Keratinocyte (primary cell): Measurements from ENCODE around the gene RALGPS1. TPM values are rescaled to one million over a fixed set of nuclear protein-coding genes. Genes with fewer than 3 reads are reported as not detected.

Experiments
- DNase-seq: peaks from one replicate; pipeline ENCODE4 v3.0.0-alpha.2; 2011; ENCODE audit warnings: low read depth, missing footprints, low spot score
- FAIRE-seq: peaks from 2 replicates; lab custom pipeline; 2011; peaks lifted over from hg19 to GRCh38; lab: Jason Lieb, UNC
- H2AFZ ChIP-seq: 2 replicates; pipeline ENCODE4 v1.6.0; 2012; ENCODE audit warnings: low read length, control low read depth, inconsistent platforms; ENCODE audit not compliant: control insufficient read depth
- H3K27ac ChIP-seq: 2 replicates; pipeline ENCODE4 v1.5.1; 2011; ENCODE audit warnings: low read length; ENCODE audit not compliant: control insufficient read depth, insufficient read depth
- H3K27me3 ChIP-seq: 3 replicates; pipeline ENCODE4 v1.6.0; 2011; ENCODE audit warnings: low read length; ENCODE audit not compliant: control insufficient read depth, insufficient read depth; ENCODE audit errors: extremely low read depth
- H3K36me3 ChIP-seq, 2 experiments: 2 replicates in 1 of 2; 3 replicates in 1 of 2; pipeline ENCODE4 v1.5.1; 2011; ENCODE audit warnings: low read length in 2 of 2, mild to moderate bottlenecking in 1 of 2; ENCODE audit not compliant: control insufficient read depth in 2 of 2, insufficient read depth in 2 of 2; ENCODE audit errors: extremely low read depth in 1 of 2
- H3K4me1 ChIP-seq: 3 replicates; pipeline ENCODE4 v1.5.1; 2011; ENCODE audit warnings: low read length; ENCODE audit not compliant: control insufficient read depth, insufficient read depth; ENCODE audit errors: extremely low read depth
- H3K4me2 ChIP-seq: 3 replicates; pipeline ENCODE4 v1.6.0; 2011; ENCODE audit warnings: low read depth, low read length; ENCODE audit not compliant: control insufficient read depth, insufficient read depth; ENCODE audit errors: extremely low read depth
- H3K4me3 ChIP-seq, 3 experiments: fragments of 200-600 bp in 1 of 3; sonication (generic) in 1 of 3; 2 replicates in 2 of 3; 3 replicates in 1 of 3; pipeline ENCODE4 v1.5.1; 2011 to 2016; ENCODE audit warnings: low read length in 3 of 3, mild to moderate bottlenecking in 3 of 3, control low read depth in 2 of 3, inconsistent platforms in 1 of 3, low read depth in 1 of 3, mixed read lengths in 1 of 3, mixed run types in 1 of 3, moderate library complexity in 1 of 3; ENCODE audit not compliant: control insufficient read depth in 2 of 3, insufficient read depth in 2 of 3; ENCODE audit errors: extremely low read depth in 1 of 3
- H3K79me2 ChIP-seq: 2 replicates; pipeline ENCODE4 v1.6.0; 2012; ENCODE audit warnings: low read length; ENCODE audit not compliant: control insufficient read depth, insufficient read depth
- H3K9ac ChIP-seq: 3 replicates; pipeline ENCODE4 v1.6.0; 2011; ENCODE audit warnings: low read length; ENCODE audit not compliant: control insufficient read depth, insufficient read depth; ENCODE audit errors: extremely low read depth
- H3K9me1 ChIP-seq: 3 replicates; pipeline ENCODE4 v1.6.0; 2011; ENCODE audit warnings: low read length; ENCODE audit not compliant: control insufficient read depth, insufficient read depth; ENCODE audit errors: extremely low read depth
- H3K9me3 ChIP-seq: 2 replicates; pipeline ENCODE4 v1.5.1; 2012; ENCODE audit warnings: low read depth, low read length; ENCODE audit not compliant: control insufficient read depth
- H4K20me1 ChIP-seq: 3 replicates; pipeline ENCODE4 v1.6.0; 2011; ENCODE audit warnings: low read length; ENCODE audit not compliant: control insufficient read depth, insufficient read depth; ENCODE audit errors: extremely low read depth
- CTCF ChIP-seq, 3 experiments: IDR thresholded peaks in 1 of 3; conservative IDR thresholded peaks in 1 of 3; optimal IDR thresholded peaks in 1 of 3; 2 replicates in 2 of 3; 3 replicates in 1 of 3; pipeline versions ENCODE3 to v1.5.1; 2011; ENCODE audit warnings: low read length in 3 of 3, mild to moderate bottlenecking in 3 of 3, moderate library complexity in 2 of 3, control low read depth in 1 of 3, inconsistent platforms in 1 of 3; ENCODE audit not compliant: insufficient read depth in 2 of 3; ENCODE audit errors: extremely low read depth in 1 of 3
- EZH2 ChIP-seq: IDR thresholded peaks from one replicate; pipeline ENCODE4 v1.6.1; 2012; ENCODE audit warnings: inconsistent platforms, mild to moderate bottlenecking, low read length, moderate library complexity
- dilution Hi-C: fragments of 300-500 bp; cut with MboI; formaldehyde crosslinking; loops from one replicate; pipeline ENCODE4 v1.7.0; 2020; ENCODE audit warnings: low sequenced_read_pairs; ENCODE audit not compliant: extremely low pct_ligation_motif_present
- polyA plus RNA-seq, 5 experiments: library from polyadenylated mRNA; depleted of rRNA in 3 of 5; stranded (reverse) in 3 of 5; stranded (forward) in 1 of 5; unstranded in 1 of 5; fragments of >200 nt; gene quantifications; 1 replicate in 1 of 5; 2 replicates in 3 of 5; 3 replicates in 1 of 5; pipeline versions ENCODE4 v1.2.1 to v1.2.3, GENCODE V29; 2011 to 2012; ENCODE audit warnings: missing spikeins in 2 of 5, low read depth in 1 of 5, low replicate concordance in 1 of 5

Gene RALGPS1
- polyA plus RNA-seq, 1 donor (not counting 4 experiments of a cell fraction or from before 2014, with no cell fraction given): 0.56 TPM

- DNase-seq (no peak), FAIRE-seq (no peak)
- Histone ChIP-seq H3K4me2 (no peak overlapping the region), H3K27ac (no peak overlapping the region), H2AFZ (no peak overlapping the region), H3K4me1 (no peaks in the 10 kb centered on the region), H3K36me3 (no peaks in the 10 kb centered on the region), H4K20me1 (no peaks in the 10 kb centered on the region), H3K9me1 (no peaks in the 10 kb centered on the region), H3K79me2 (no peaks in the 10 kb centered on the region), H3K27me3 (peaks cover 14% of the 10 kb centered on the region), H3K9me3 (no peaks in the 10 kb centered on the region), H3K9ac (no peak overlapping the region), H3K4me3 (no peak overlapping the region)
- TF ChIP-seq CTCF (optimal IDR thresholded peaks at IDR 0.05 in 1 of 3, IDR thresholded peaks at IDR 0.05 in 1 of 3, conservative IDR thresholded peaks at IDR 0.05 in 1 of 3; ENCODE audit: extremely low read depth in 1 of 3, insufficient read depth in 2 of 3, low read length in 3 of 3) (no peak), EZH2 (no peak)
- dilution Hi-C loops: no loop called here
Measured at GRCh38 chr9:127090341-127090985, 175.9 kb downstream of the RALGPS1 start.

- no peak overlapping the region for H3K9ac ChIP-seq
- no peaks in the 10 kb centered on the region for H4K20me1 ChIP-seq
- H3K27me3 ChIP-seq: peaks cover 14% of the 10 kb centered on the region
- H3K4me1 ChIP-seq: no peaks in the 10 kb centered on the region
- DNase-seq (no peak), FAIRE-seq (no peak)
- H3K9me3 ChIP-seq: no peaks in the 10 kb centered on the region
- no peak overlapping the region for H3K4me2 ChIP-seq
- TF ChIP-seq EZH2: no peak
- no peak for TF ChIP-seq CTCF (optimal IDR thresholded peaks at IDR 0.05 in 1 of 3, IDR thresholded peaks at IDR 0.05 in 1 of 3, conservative IDR thresholded peaks at IDR 0.05 in 1 of 3; ENCODE audit: extremely low read depth in 1 of 3, insufficient read depth in 2 of 3, low read length in 3 of 3)
- dilution Hi-C loops: no loop called here
- no peak overlapping the region for H2AFZ ChIP-seq
- H3K27ac ChIP-seq: no peak overlapping the region
- no peak overlapping the region for H3K4me3 ChIP-seq
- no peaks in the 10 kb centered on the region for H3K9me1 ChIP-seq
- no peaks in the 10 kb centered on the region for H3K79me2 ChIP-seq
- H3K36me3 ChIP-seq: no peaks in the 10 kb centered on the region
Measured at GRCh38 chr9:127091526-127091925, 176.9 kb downstream of the RALGPS1 start.
